Inflammatory macrophage treated with lipopolysaccharide for 1 hour (primary cell): ENCODE results near the gene TUBA3E.
"Not testable (repeated sequence)": the region's sequence is repeated elsewhere in the genome, so short reads cannot be mapped to it uniquely, and the experiment has no call there.

Source experiments
- DNase-seq, 2 donors: peaks; one replicate each; pipeline ENCODE4 v3.0.0-alpha.2; 2020 to 2022

Gene TUBA3E

DNA sequence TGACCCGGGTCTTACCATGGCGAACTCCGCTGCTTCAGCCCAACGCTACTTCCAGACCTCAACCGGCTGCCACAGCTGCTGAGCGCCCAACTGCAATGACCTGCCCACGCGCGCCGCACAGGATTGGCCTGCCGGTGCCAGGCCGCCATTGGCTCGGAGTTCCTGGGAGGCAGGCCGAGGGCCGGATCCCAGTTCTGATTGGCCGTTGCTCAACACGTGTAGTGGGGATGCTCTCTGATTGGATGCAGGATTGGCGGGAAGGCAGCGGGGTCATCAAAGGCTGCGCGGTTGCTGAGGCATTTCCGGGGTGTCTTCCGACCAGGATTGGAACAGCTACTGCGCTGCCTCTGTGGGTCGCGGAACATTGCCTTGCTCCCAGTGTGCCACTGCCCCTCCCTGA, at the start of gene TUBA3E:
Gene TUBA3E, minus strand, starts transcription at position 97 of the 400 bp plus-strand sequence. Its CDS starts 79 bp downstream, at position 18.
- no peak for DNase-seq

DNA sequence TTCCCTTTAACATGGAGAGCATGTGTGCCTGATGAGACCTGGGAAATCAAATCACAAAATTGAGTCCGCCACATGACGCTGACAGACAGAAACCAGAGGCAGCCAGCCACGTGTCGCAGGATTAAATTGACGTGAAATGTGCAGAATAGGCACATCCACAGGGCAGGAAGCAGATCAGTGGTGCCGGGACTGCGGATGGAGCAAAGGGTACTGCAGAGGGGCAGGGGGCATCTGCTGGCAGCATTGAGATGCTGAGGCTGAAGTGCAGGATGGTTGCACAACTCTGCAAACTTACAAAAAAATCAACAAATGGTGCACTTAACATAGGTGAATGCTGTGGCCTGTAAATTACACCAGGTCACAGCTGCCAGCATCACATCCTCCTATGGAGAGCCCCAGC, 48.2 kb upstream of the TUBA3E start:
- DNase-seq = no peak

GRCh38 chr2:130245976-130246375, 47.7 kb upstream of the TUBA3E start:
- DNase-seq = no peak

GRCh38 chr2:130243359-130243758, 45.1 kb upstream of the TUBA3E start:
- no peak for DNase-seq

DNA sequence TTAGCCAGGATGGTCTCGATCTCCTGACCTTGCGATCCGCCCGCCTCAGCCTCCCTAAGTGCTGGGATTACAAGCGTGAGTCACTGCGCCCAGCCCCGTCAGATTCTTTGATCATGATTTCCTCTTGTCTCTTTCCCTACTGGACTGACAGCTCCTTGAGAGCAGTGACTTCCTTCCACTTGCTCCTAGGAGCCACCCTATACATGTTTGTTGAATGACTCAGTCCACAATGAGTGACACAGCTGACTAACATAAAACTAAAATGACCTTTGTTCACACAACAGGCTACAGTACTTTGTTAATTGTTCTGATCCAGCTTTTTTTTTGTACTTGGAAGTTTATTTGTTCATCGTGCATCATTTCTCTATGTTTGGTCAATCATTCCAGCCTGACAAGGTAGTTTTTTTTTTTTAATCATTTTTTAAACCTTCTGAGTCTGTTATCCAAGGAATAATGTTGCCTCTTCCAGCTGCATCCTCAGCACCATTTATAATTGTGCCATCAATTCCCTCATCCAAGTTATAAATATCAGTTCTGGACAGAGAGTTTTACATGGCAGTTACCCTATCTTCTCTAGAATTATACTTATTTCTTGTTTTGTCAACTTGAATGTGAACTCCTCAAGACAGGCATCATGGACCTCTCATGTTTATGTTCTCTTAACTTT, 42.9 kb upstream of the TUBA3E start:
- no peak for DNase-seq

DNA sequence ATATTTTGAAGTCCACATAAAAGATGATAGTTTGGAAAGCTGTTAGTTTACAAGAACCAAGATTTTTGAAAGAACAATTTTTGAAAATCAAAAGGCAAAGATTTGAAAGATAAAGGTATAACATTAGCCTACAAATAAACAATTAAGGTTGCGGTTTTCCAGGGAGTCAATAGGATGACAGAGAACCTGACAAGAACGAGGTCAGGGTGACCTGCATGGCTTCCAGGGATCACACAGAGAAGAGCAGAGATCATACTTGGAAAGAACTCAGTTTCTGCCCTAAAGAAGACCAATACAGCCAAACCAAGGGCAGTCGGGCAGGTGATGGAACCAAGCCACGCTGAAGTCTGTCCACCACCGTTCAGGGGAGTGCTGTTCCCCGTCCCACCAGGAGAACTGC, 41.3 kb upstream of the TUBA3E start:
- not testable (repeated sequence) for DNase-seq

GRCh38 chr2:130233066-130233465, 34.8 kb upstream of the TUBA3E start:
- DNase-seq = not testable (repeated sequence)

- no peak for DNase-seq
Observed at GRCh38 chr2:130231656-130232055, 33.4 kb upstream of the TUBA3E start.

GRCh38 chr2:130230907-130231306, 32.7 kb upstream of the TUBA3E start:
- DNase-seq = not testable (repeated sequence)

- not testable (repeated sequence) for DNase-seq
Observed at GRCh38 chr2:130230376-130230775, 32.1 kb upstream of the TUBA3E start.

DNA sequence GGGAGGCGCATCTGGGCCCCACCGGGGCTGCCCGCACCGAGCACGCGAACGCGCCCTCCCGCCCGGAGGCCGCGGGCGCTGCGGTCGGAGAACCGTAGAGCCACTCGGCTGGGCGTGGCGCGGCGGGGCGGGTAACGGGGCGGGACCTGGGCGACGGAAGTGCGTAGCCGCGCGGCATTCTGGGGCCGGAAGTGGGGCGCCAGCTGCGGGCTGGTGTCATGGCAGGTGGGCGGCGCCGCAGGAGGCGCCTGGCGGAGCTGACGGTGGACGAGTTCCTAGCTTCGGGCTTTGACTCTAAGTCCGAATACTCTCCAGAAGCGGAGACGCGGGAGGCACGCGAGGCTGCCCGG, 30.9 kb upstream of the TUBA3E start:
- peak in 1 of 2 donors; percentile 3 for DNase-seq

GRCh38 chr2:130228467-130229160, 30.4 kb upstream of the TUBA3E start:
- not testable (repeated sequence) for DNase-seq

GRCh38 chr2:130228005-130228404, 29.8 kb upstream of the TUBA3E start:
- not testable (repeated sequence) for DNase-seq

DNA sequence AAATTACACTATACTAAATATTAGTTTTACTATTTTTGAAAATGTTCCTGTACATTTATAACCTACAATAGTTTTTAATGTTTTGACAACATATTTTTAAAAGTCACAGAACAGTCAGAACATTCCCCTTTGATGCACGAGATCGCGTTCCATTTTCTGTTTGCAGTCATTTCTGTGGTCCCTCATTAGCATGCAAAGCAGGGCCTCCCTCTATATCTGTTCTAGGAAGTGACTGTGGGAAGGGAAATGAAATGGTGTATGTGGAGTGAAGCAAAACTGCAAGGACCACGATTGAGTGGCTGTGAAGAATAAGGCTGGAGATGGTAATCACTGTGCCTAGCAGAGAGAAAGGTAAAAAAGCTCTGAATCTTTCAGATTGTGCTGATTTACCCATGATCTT, 24.3 kb upstream of the TUBA3E start:
- not testable (repeated sequence) for DNase-seq

DNA sequence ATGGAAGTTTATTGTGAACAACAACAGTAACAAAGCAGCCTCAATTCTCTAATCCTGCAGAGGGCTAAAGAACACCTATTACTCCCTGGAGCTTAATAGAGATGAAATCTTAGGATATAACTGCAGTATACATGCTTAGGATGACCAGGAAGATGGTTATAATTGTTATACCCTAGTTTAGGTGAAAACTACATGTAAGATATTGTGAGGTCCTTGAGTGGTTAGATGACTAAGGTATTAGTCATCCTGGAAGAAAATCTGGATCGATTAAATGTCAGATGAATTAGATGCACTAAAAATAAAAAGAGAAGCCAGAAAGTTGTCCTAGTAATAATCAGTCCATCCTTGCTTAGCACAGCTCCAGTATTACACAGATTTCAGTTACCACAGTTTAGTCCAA, 22.3 kb upstream of the TUBA3E start:
- DNase-seq = not testable (repeated sequence)

- not testable (repeated sequence) for DNase-seq
Observed at GRCh38 chr2:130219147-130219546, 20.9 kb upstream of the TUBA3E start.

- DNase-seq = not testable (repeated sequence)
Observed at GRCh38 chr2:130207051-130207450, 8.8 kb upstream of the TUBA3E start.

- DNase-seq = not testable (repeated sequence)
Observed at GRCh38 chr2:130203150-130203549, 4.9 kb upstream of the TUBA3E start.

DNA sequence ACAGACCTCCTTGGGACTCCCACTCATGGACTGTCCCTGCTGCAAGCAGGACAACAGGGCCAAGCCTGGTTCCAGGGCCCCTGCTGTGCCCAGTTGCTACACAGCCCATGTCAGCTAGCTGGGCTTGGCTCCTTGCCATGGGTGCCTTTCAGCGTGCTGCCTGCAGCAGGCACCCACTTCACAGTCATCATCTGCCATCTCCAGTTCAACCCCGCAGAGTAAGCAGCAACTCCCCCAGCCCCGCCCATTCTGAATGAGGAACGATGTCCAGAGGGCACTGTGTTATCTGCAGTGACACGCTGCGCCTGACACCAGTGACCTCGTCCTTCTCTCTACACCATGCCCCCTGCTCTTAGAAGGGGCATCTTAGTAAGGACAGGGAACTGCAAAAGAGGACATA, 4.3 kb upstream of the TUBA3E start:
- peak; percentile 10 to 21 for DNase-seq

DNA sequence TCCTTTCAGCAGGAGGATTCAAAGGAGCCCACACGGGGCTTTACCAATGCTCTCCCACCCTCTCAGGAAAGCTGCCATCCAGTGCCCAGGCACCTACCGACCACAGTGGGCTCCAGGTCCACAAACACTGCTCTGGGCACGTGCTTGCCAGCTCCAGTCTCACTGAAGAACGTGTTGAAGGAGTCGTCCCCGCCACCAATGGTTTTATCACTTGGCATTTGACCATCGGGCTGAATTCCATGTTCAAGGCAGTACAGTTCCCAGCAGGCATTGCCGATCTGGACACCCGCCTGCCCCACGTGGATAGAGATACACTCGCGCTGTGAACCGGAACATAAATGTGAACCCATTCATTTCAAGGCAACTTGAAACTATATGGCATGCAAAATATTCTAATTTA, 2.2 kb downstream of the TUBA3E start:
- not testable (repeated sequence) for DNase-seq

DNA sequence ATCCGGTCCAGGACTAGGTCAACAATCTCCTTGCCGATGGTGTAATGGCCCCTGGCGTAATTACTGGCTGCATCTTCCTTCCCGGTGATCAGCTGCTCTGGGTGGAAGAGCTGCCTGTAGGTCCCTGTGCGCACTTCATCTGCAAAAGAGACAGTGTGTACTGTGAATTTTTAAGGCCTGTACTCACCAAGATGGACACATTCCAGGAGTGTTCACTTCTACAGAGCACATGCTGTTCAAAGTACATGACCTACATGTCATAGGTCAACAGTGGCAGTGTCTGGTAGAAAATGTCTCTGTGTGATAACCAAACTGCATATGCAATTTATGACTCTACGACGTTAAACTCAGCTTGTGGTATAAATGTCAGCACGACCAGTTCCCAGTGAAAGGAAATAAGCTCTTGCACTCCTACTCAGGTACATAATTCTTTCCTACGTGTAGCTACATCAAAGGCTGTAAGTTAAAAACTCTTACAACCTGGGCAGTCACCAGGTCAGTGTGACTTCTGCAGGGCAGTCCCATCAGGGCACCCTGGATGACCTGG, 3.1 kb downstream of the TUBA3E start:
- DNase-seq = not testable (repeated sequence)

DNA sequence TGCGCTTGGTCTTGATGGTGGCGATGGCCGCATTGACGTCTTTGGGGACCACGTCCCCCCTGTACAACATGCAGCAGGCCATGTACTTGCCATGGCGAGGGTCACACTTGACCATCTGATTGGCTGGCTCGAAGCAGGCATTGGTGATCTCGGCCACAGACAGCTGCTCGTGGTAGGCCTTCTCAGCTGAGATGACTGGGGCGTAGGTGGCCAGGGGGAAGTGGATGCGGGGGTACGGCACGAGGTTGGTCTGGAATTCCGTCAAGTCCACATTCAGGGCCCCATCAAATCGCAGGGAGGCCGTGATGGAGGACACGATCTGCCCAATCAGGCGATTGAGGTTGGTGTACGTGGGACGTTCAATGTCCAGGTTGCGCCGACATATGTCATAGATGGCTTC, 4.4 kb downstream of the TUBA3E start:
- DNase-seq = not testable (repeated sequence)

GRCh38 chr2:130192451-130192850, 5.8 kb downstream of the TUBA3E start:
- DNase-seq = not testable (repeated sequence)

- not testable (repeated sequence) for DNase-seq
Observed at GRCh38 chr2:130191319-130191718, 6.9 kb downstream of the TUBA3E start.
